H1 (cell line): Measurements from ENCODE around the gene LCLAT1. TPM values are rescaled to one million over a fixed set of nuclear protein-coding genes. Genes with fewer than 3 reads are reported as not detected.
A peak's percentile ranks its signal among the peaks of the same experiment; 100 is the strongest.

ENCODE experiments used
- CTCF ChIA-PET: fragments of 300-600 bp; sonication (Branson Sonifier 250); formaldehyde crosslinking; loops from one replicate; lab custom pipeline; 2021; ENCODE audit not compliant: partially characterized antibody; lab: Charles Lee
- POLR2A ChIA-PET: fragments of 300-600 bp; sonication (Branson Sonifier 250); formaldehyde crosslinking; loops from one replicate; lab custom pipeline; 2021; ENCODE audit warnings: inconsistent platforms; ENCODE audit not compliant: partially characterized antibody; lab: Charles Lee
- DNase-seq, 2 experiments: peaks; one replicate each; pipeline versions ENCODE4 v3.0.0 to v3.0.0-alpha.2; 2010 to 2022; ENCODE audit warnings: low spot score in 2 of 2, low read depth in 1 of 2, mixed read lengths in 1 of 2
- FAIRE-seq: peaks from 2 replicates; lab custom pipeline; 2011; peaks lifted over from hg19 to GRCh38; lab: Jason Lieb, UNC
- H2AFZ ChIP-seq: 2 replicates; pipeline ENCODE4 v1.8.1; 2012; ENCODE audit warnings: low read length, inconsistent platforms
- H2AK5ac ChIP-seq: 2 replicates; pipeline ENCODE4 v1.6.1; 2013; ENCODE audit warnings: low read depth, low read length
- H2BK120ac ChIP-seq: replicated peaks from 2 replicates; pipeline ENCODE3; 2013; ENCODE audit warnings: low read depth, low read length, inconsistent platforms
- H2BK12ac ChIP-seq: 2 replicates; pipeline ENCODE4 v1.6.1; 2013; ENCODE audit warnings: low read depth, low read length
- H2BK15ac ChIP-seq: 2 replicates; pipeline ENCODE4 v1.6.1; 2013; ENCODE audit warnings: low read length
- H2BK20ac ChIP-seq: 2 replicates; pipeline ENCODE4 v1.6.1; 2013; ENCODE audit warnings: low read length
- H2BK5ac ChIP-seq: 2 replicates; pipeline ENCODE4 v1.6.1; 2013; ENCODE audit warnings: low read depth, low read length
- H3K14ac ChIP-seq: 2 replicates; pipeline ENCODE4 v1.6.1; 2013; ENCODE audit warnings: inconsistent platforms; ENCODE audit not compliant: insufficient read length
- H3K18ac ChIP-seq: 2 replicates; pipeline ENCODE4 v1.6.1; 2013; ENCODE audit warnings: low read length; ENCODE audit errors: extremely low read depth
- H3K23ac ChIP-seq: 2 replicates; pipeline ENCODE4 v1.6.1; 2013; ENCODE audit warnings: inconsistent platforms; ENCODE audit not compliant: insufficient read length
- H3K23me2 ChIP-seq: 2 replicates; pipeline ENCODE4 v1.6.1; 2013; ENCODE audit warnings: low read depth, low read length
- H3K27ac ChIP-seq: 2 replicates; pipeline ENCODE4 v1.6.1; 2011; ENCODE audit warnings: low read depth, low read length, inconsistent platforms
- H3K27me3 ChIP-seq, 4 experiments: replicated peaks in 1 of 4; 1 replicate in 1 of 4; 2 replicates in 3 of 4; pipeline versions ENCODE4 v1.6.1 to v1.8.1; 2011 to 2013; ENCODE audit warnings: low read length in 3 of 4, mild to moderate bottlenecking in 3 of 4, inconsistent platforms in 2 of 4, mixed read lengths in 2 of 4, moderate library complexity in 1 of 4; ENCODE audit not compliant: control insufficient read depth in 3 of 4, insufficient read depth in 3 of 4; ENCODE audit errors: extremely low read depth in 1 of 4
- H3K36me3 ChIP-seq, 4 experiments: 2 replicates each; pipeline versions ENCODE4 v1.6.1 to v1.8.1; 2011 to 2013; ENCODE audit warnings: mild to moderate bottlenecking in 4 of 4, low read length in 3 of 4, moderate library complexity in 2 of 4, control low read depth in 1 of 4, inconsistent platforms in 1 of 4; ENCODE audit not compliant: insufficient read depth in 4 of 4, control insufficient read depth in 2 of 4
- H3K4ac ChIP-seq: replicated peaks from 2 replicates; pipeline ENCODE3; 2013; ENCODE audit warnings: low read length, low read depth, mixed read lengths, inconsistent platforms; ENCODE audit not compliant: insufficient read length
- H3K4me1 ChIP-seq, 4 experiments: replicated peaks in 1 of 4; 1 replicate in 1 of 4; 2 replicates in 3 of 4; pipeline versions ENCODE4 v1.6.1 to v1.8.1; 2011 to 2013; ENCODE audit warnings: low read length in 3 of 4, inconsistent platforms in 2 of 4, mixed read lengths in 1 of 4; ENCODE audit not compliant: insufficient read depth in 4 of 4, control insufficient read depth in 3 of 4
- H3K4me2 ChIP-seq, 2 experiments: 2 replicates each; pipeline versions ENCODE4 v1.6.1 to v1.8.1; 2011 to 2013; ENCODE audit warnings: low read depth in 2 of 2, low read length in 2 of 2, control low read depth in 1 of 2, inconsistent platforms in 1 of 2, mild to moderate bottlenecking in 1 of 2; ENCODE audit not compliant: insufficient read depth in 1 of 2
- H3K4me3 ChIP-seq, 4 experiments: fragments of 200-600, 300-600 bp in 1 of 4; sonication (generic), shearing (Covaris generic), sonication (Bioruptor Twin) in 1 of 4; 2 replicates each; pipeline versions ENCODE4 v1.5.1 to v1.8.1; 2011 to 2016; ENCODE audit warnings: low read length in 4 of 4, low read depth in 3 of 4, control low read depth in 2 of 4, inconsistent platforms in 2 of 4, mild to moderate bottlenecking in 2 of 4, mixed read lengths in 1 of 4, moderate library complexity in 1 of 4; ENCODE audit not compliant: insufficient read depth in 2 of 4; ENCODE audit errors: extremely low read depth in 1 of 4
- H3K56ac ChIP-seq: replicated peaks from 2 replicates; pipeline ENCODE3; 2013; ENCODE audit warnings: low read depth, mild to moderate bottlenecking, mixed read lengths, low read length, inconsistent platforms; ENCODE audit not compliant: insufficient read length
- H3K79me1 ChIP-seq: 2 replicates; pipeline ENCODE4 v1.6.1; 2013; ENCODE audit warnings: low read depth, low read length, control low read depth
- H3K79me2 ChIP-seq, 2 experiments: 2 replicates each; pipeline versions ENCODE4 v1.6.1 to v1.8.1; 2012 to 2013; ENCODE audit warnings: low read length in 2 of 2, mild to moderate bottlenecking in 2 of 2, inconsistent platforms in 1 of 2; ENCODE audit not compliant: insufficient read depth in 2 of 2, control insufficient read depth in 1 of 2
- H3K9ac ChIP-seq, 4 experiments: replicated peaks in 1 of 4; 1 replicate in 1 of 4; 2 replicates in 3 of 4; pipeline versions ENCODE4 v1.6.1 to v1.8.1; 2011 to 2013; ENCODE audit warnings: low read depth in 3 of 4, low read length in 3 of 4, control low read depth in 2 of 4, mild to moderate bottlenecking in 2 of 4, moderate library complexity in 2 of 4, inconsistent platforms in 1 of 4; ENCODE audit errors: extremely low read depth in 1 of 4
- H3K9me3 ChIP-seq, 2 experiments: 2 replicates each; pipeline versions ENCODE4 v1.6.1 to v1.8.1; 2012 to 2013; ENCODE audit warnings: mild to moderate bottlenecking in 2 of 2, moderate library complexity in 2 of 2, control low read depth in 1 of 2, inconsistent platforms in 1 of 2, low read depth in 1 of 2, low read length in 1 of 2, mixed read lengths in 1 of 2; ENCODE audit not compliant: insufficient read depth in 2 of 2
- H4K20me1 ChIP-seq, 2 experiments: replicated peaks in 1 of 2; 2 replicates each; pipeline versions ENCODE3 to v1.8.1; 2011 to 2013; ENCODE audit warnings: inconsistent platforms in 2 of 2, low read length in 2 of 2, mild to moderate bottlenecking in 1 of 2; ENCODE audit not compliant: insufficient read depth in 2 of 2, control insufficient read depth in 1 of 2
- H4K5ac ChIP-seq: 2 replicates; pipeline ENCODE4 v1.6.1; 2013; ENCODE audit warnings: low read length, low read depth, mixed read lengths, inconsistent platforms; ENCODE audit not compliant: insufficient read length
- H4K8ac ChIP-seq: 2 replicates; pipeline ENCODE4 v1.8.0; 2013; ENCODE audit warnings: mild to moderate bottlenecking, moderate library complexity, low read length, inconsistent platforms; ENCODE audit not compliant: insufficient read depth; ENCODE audit errors: extremely low read depth
- H4K91ac ChIP-seq: replicated peaks from 2 replicates; pipeline ENCODE3; 2013; ENCODE audit warnings: low read length, mixed read lengths, inconsistent platforms; ENCODE audit not compliant: insufficient read length
- polyA plus RNA-seq, 7 experiments: library from polyadenylated mRNA; depleted of rRNA in 3 of 7; stranded (reverse) in 5 of 7; unstranded in 2 of 7; fragments of >200 nt in 5 of 7; fragments of 200-250 nt in 2 of 7; gene quantifications; 1 replicate in 5 of 7; 2 replicates in 1 of 7; 4 replicates in 1 of 7; pipeline versions ENCODE4 v1.2.1 to v1.2.3, GENCODE V29; 2011 to 2013; ENCODE audit warnings: missing spikeins in 2 of 7, mixed read lengths in 2 of 7
- total RNA-seq: library from RNA; stranded (reverse); fragmentation: NEBNext Ultra II Directional; extraction: Animal tissue kit (Norgen Biotek cat#: 25700); gene quantifications from 2 replicates; pipeline ENCODE4 v1.2.1, GENCODE V29; 2021

LCLAT1 gene
- total and polyA plus RNA-seq, 2 of the 8 experiments (the other 6 are each of a cell fraction or from before 2014, with no cell fraction given) = 7.6 to 22.0 TPM

DNA sequence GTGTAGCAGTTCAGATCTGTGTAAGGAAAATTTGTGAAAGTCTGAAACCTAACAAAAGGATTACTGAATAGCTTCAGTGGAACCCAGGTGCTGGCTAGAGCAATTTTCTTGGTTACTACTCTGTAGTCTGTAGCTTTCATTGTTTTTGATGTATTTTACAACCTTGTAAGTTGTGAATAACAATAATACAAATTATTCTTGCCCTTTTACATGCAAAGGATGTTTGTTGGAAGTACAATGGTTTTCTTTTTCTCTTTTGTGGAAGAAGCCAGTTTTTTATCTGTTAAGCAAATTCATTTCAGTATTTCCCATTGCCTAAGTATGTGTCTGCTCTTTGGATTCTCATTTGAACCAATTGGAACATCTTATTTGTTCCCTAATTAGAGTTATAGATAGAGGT is 10.2 kb downstream of the LCLAT1 start:
- Histone ChIP-seq H3K36me3 (no peaks in the 10 kb centered on the region; a peak in 1 of 8 replicates), H3K4me2 (peak overlapping the region; percentile 27 to 40; a peak in 3 of 4 replicates), H3K4ac (no peak overlapping the region), H2BK15ac (no peak overlapping the region), H3K14ac (no peak overlapping the region), H2BK5ac (no peak overlapping the region), H2AFZ (no peak overlapping the region), H2BK120ac (no peak overlapping the region), H3K23ac (no peak overlapping the region), H4K20me1 (peaks cover 2 to 12% of the 10 kb centered on the region in 2 experiments), H2AK5ac (no peak overlapping the region), H2BK12ac (no peak overlapping the region), H3K4me1 (peaks cover 0 to 16% (median 8%) of the 10 kb centered on the region in 4 experiments; a peak in 2 of 7 replicates), H3K9ac (no peak overlapping the region), H3K9me3 (no peaks in the 10 kb centered on the region), H3K79me2 (peaks cover 3 to 88% of the 10 kb centered on the region in 2 experiments; a peak in 3 of 4 replicates), H3K18ac (no peak overlapping the region), H3K27ac (no peak overlapping the region), H3K4me3 (peak overlapping the region in 1 of 4 experiments; percentile 29; a peak in 1 of 8 replicates), H4K8ac (no peak overlapping the region), H4K91ac (no peak overlapping the region), H2BK20ac (no peak overlapping the region), H3K27me3 (no peaks in the 10 kb centered on the region), H4K5ac (no peak overlapping the region), H3K56ac (no peak overlapping the region), H3K79me1 (peaks cover 8% of the 10 kb centered on the region), H3K23me2 (no peaks in the 10 kb centered on the region)
- DNase-seq = no peak
- POLR2A ChIA-PET = interaction anchor here (0.6 kb wide), 1 partner anchor 1034 kb away, joined by 3 read pairs; no protein-coding TSS in a partner anchor
- CTCF ChIA-PET = interaction anchor here (0.7 kb wide), 1 partner anchor 288 kb away, joined by 3 read pairs; no protein-coding TSS in a partner anchor
- no peak for FAIRE-seq
